Activated T-cell treated with anti-CD3 and anti-CD28 coated beads, Interleukin-2, amount 50 U/mL, for 72 hours (primary cell): Measurements from ENCODE around the gene RAI2. TPM values are rescaled to one million over a fixed set of nuclear protein-coding genes. Genes with fewer than 3 reads are reported as not detected.

Experiments
- ATAC-seq, 2 donors: fragments of 150-1000 bp; cut with Tn5 transposase; replicated peaks in 1 of 2; 2 replicates each; pipeline ENCODE4 v1.10.0; 2021; ENCODE audit warnings: moderate library complexity in 2 of 2, mild to moderate bottlenecking in 1 of 2
- DNase-seq, 2 donors: peaks; one replicate each; pipeline ENCODE4 v3.0.0; 2021 to 2022; ENCODE audit warnings: mixed read lengths in 1 of 2
- H3K27ac Mint-ChIP-seq: one replicate; pipeline ENCODE4 v1.8.0; 2022; ENCODE audit warnings: mild to moderate bottlenecking, moderate library complexity, mixed read lengths
- H3K27me3 Mint-ChIP-seq: one replicate; pipeline ENCODE4 v1.8.0; 2022; ENCODE audit warnings: low read depth, mixed read lengths
- H3K36me3 Mint-ChIP-seq, 2 donors: one replicate each; pipeline ENCODE4 v1.8.0; 2022; ENCODE audit warnings: mixed read lengths in 2 of 2, mild to moderate bottlenecking in 1 of 2; ENCODE audit not compliant: insufficient read depth in 2 of 2
- H3K4me1 Mint-ChIP-seq: one replicate; pipeline ENCODE4 v1.8.0; 2022; ENCODE audit warnings: low read depth, mixed read lengths
- H3K4me3 Mint-ChIP-seq, 2 donors: one replicate each; pipeline ENCODE4 v1.8.0; 2022; ENCODE audit warnings: mild to moderate bottlenecking in 2 of 2, mixed read lengths in 2 of 2, moderate library complexity in 2 of 2
- H3K9me3 Mint-ChIP-seq, 2 donors: one replicate each; pipeline ENCODE4 v1.8.0; 2022; ENCODE audit warnings: mixed read lengths in 2 of 2
- total RNA-seq, 2 donors: library from RNA; stranded (reverse); gene quantifications; one replicate each; pipeline ENCODE4 v1.2.3, GENCODE V29; 2022

Gene RAI2
- total RNA-seq, 2 donors from 2014 or later: 0.82 to 1.5 TPM

- H3K4me3 Mint-ChIP-seq: no peak overlapping the region
- H3K9me3 Mint-ChIP-seq: no peaks in the 10 kb centered on the region
- H3K4me1 Mint-ChIP-seq: peaks cover 7% of the 10 kb centered on the region
- DNase-seq: no peak
- peaks cover 20% of the 10 kb centered on the region for H3K27me3 Mint-ChIP-seq
- no peak for ATAC-seq
- no peak overlapping the region for H3K27ac Mint-ChIP-seq
- no peaks in the 10 kb centered on the region for H3K36me3 Mint-ChIP-seq
These were observed 12.4 kb downstream of the RAI2 start for GRCh38 chrX:17848545-17849265.

- Mint-ChIP-seq H3K27ac (no peak overlapping the region), H3K27me3 (peaks cover 31% of the 10 kb centered on the region), H3K4me1 (peaks cover 7% of the 10 kb centered on the region), H3K9me3 (no peaks in the 10 kb centered on the region), H3K4me3 (no peak overlapping the region), H3K36me3 (no peaks in the 10 kb centered on the region)
- DNase-seq (no peak), ATAC-seq (no peak)
These were observed 15.1 kb downstream of the RAI2 start for GRCh38 chrX:17846045-17846444.

GRCh38 chrX:17844236-17844635 is 16.9 kb downstream of the RAI2 start:
- Mint-ChIP-seq H3K27me3 (peaks cover 31% of the 10 kb centered on the region), H3K9me3 (no peaks in the 10 kb centered on the region), H3K36me3 (no peaks in the 10 kb centered on the region), H3K27ac (no peak overlapping the region), H3K4me1 (peaks cover 7% of the 10 kb centered on the region), H3K4me3 (no peak overlapping the region)
- DNase-seq: no peak
- no peak for ATAC-seq

- Mint-ChIP-seq H3K36me3 (no peaks in the 10 kb centered on the region), H3K4me1 (no peaks in the 10 kb centered on the region), H3K9me3 (no peaks in the 10 kb centered on the region), H3K27ac (no peak overlapping the region), H3K27me3 (peaks cover 37% of the 10 kb centered on the region), H3K4me3 (no peak overlapping the region)
- no peak for ATAC-seq
- no peak for DNase-seq
These were observed 18.2 kb downstream of the RAI2 start for GRCh38 chrX:17842769-17843525.

GRCh38 chrX:17839269-17839668 is 21.8 kb downstream of the RAI2 start:
- Mint-ChIP-seq H3K27me3 (peaks cover 29% of the 10 kb centered on the region), H3K36me3 (no peaks in the 10 kb centered on the region), H3K4me3 (no peak overlapping the region), H3K27ac (no peak overlapping the region), H3K4me1 (no peaks in the 10 kb centered on the region), H3K9me3 (no peaks in the 10 kb centered on the region)
- DNase-seq (no peak), ATAC-seq (no peak)

- no peak for ATAC-seq
- DNase-seq: no peak
- Mint-ChIP-seq H3K36me3 (no peaks in the 10 kb centered on the region), H3K4me3 (no peak overlapping the region), H3K9me3 (no peaks in the 10 kb centered on the region), H3K4me1 (no peaks in the 10 kb centered on the region), H3K27me3 (peaks cover 27% of the 10 kb centered on the region), H3K27ac (no peak overlapping the region)
These were observed 24.3 kb downstream of the RAI2 start for GRCh38 chrX:17836830-17837229.

- H3K36me3 Mint-ChIP-seq: no peaks in the 10 kb centered on the region
- H3K27ac Mint-ChIP-seq: no peak overlapping the region
- no peaks in the 10 kb centered on the region for H3K4me1 Mint-ChIP-seq
- H3K27me3 Mint-ChIP-seq: peaks cover 35% of the 10 kb centered on the region
- H3K9me3 Mint-ChIP-seq: no peaks in the 10 kb centered on the region
- ATAC-seq (no peak), DNase-seq (no peak)
- H3K4me3 Mint-ChIP-seq: no peak overlapping the region
These were observed 27.1 kb downstream of the RAI2 start for GRCh38 chrX:17833954-17834353.

DNA sequence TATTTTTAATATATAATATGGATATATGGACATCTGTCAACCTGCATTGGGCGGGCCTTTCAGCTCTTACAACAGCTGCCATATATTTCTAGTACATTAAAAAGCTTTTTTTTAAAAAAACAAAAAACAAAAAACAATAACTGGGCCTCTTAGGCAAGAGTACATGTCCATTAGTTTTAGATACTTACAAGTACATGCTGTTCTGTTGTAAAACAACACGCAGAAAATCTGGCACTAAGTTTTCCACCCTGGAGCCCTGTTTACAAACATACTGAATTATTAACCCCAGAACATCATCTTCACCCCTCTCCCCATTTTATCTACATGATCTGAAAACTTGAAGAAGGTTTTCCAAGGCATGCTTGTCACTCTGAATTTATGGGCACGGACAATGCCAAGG is 29.8 kb downstream of the RAI2 start:
- Mint-ChIP-seq H3K27ac (no peak overlapping the region), H3K9me3 (peaks cover 0 to 1% of the 10 kb centered on the region in 2 donors), H3K27me3 (peaks cover 40% of the 10 kb centered on the region), H3K4me3 (no peak overlapping the region), H3K4me1 (no peaks in the 10 kb centered on the region), H3K36me3 (peaks cover 0 to 2% of the 10 kb centered on the region in 2 donors)
- ATAC-seq (no peak), DNase-seq (no peak)

DNA sequence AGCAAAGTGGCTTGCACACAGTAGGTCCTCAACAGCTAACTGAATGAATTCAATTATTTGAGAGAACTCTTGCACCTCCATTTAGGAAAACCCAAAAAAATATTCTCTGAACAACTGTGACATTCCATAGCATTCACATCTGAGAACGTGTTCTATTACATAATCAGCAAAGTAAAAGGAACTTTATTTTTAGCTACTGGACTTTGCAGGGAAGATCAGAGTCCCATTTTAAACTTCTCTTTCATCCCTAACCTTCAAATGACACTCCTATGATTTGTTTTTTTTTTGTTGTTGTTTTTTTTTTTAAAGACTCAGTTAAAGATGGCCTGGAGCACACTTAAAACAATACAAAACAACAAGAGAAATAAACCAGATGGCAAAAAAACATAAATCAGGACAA is 30.9 kb downstream of the RAI2 start:
- Mint-ChIP-seq H3K4me3 (no peak overlapping the region), H3K27me3 (peaks cover 39% of the 10 kb centered on the region), H3K27ac (no peak overlapping the region), H3K4me1 (no peaks in the 10 kb centered on the region), H3K9me3 (peaks cover 0 to 1% of the 10 kb centered on the region in 2 donors), H3K36me3 (peaks cover 0 to 2% of the 10 kb centered on the region in 2 donors)
- ATAC-seq (no peak), DNase-seq (no peak)

- Mint-ChIP-seq H3K4me1 (no peaks in the 10 kb centered on the region), H3K36me3 (peaks cover 0 to 2% of the 10 kb centered on the region in 2 donors), H3K9me3 (peaks cover 0 to 1% of the 10 kb centered on the region in 2 donors), H3K27me3 (peaks cover 33% of the 10 kb centered on the region), H3K4me3 (no peak overlapping the region), H3K27ac (no peak overlapping the region)
- no peak for DNase-seq
- no peak for ATAC-seq
These were observed 31.5 kb downstream of the RAI2 start for GRCh38 chrX:17829566-17829965.

DNA sequence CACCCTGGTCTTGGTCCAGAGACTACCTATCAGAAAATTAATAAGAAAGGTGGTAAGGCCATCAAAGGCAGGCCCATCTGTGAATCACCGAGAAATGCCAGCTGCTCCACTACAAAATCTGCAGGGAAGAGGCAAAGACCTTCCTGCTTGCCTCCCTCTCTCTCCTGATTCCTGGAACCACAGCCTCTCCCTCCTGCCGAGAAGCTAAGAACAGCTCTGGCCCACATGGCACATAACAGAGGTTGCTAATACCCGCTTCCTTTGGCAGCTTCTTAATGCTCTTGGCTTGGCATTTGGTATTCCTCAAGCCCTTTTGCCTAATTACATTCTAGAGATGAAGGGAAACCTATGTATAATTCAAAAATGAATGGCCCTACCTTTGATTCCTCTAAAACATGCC is 32.9 kb downstream of the RAI2 start:
- Mint-ChIP-seq H3K9me3 (peaks cover 0 to 1% of the 10 kb centered on the region in 2 donors), H3K36me3 (peaks cover 0 to 2% of the 10 kb centered on the region in 2 donors), H3K4me1 (no peaks in the 10 kb centered on the region), H3K4me3 (no peak overlapping the region), H3K27ac (no peak overlapping the region), H3K27me3 (peaks cover 27% of the 10 kb centered on the region)
- ATAC-seq (no peak), DNase-seq (no peak)

DNA sequence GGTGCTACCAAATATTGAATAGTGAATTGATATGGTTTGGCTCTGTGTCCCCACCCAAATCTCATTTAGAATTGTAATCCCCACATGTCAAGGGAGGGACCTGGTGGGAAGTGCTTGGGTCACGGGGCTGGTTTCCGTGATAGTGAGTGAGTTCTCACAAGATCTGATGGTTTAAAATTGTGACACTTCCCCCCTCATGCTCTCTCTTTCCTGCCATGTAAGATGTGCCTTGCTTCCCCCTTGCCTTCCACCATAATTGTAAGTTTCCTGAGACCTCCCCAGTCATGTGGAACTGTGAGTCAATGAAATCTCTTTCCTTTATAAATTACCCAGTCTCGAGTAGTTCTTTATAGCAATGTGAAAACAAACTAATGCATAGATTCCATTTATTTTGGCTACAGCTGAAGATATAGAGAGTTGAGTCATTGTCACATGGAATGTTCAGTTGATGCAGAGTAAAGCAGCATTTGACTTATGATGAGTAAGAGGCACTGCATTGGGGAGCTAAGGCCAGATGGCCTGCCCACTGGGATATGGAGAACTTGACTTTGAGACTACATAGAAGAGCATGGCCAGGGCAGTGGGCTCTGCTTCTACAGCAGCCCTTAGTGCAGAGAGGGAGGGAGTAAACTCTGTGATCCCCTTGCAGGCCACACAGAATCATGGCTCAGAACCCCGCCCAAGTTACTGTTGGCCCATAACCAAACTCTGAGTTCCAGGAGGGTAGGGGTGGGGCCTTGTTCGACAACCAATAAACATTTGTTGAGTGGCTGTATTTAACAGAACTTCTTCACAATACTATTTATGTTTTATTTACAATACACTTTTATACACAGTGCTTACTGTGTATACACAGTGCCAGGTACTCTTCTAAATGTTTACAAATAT is 34.2 kb downstream of the RAI2 start:
- Mint-ChIP-seq H3K27ac (no peak overlapping the region), H3K36me3 (peaks cover 0 to 2% of the 10 kb centered on the region in 2 donors), H3K9me3 (peaks cover 0 to 1% of the 10 kb centered on the region in 2 donors), H3K27me3 (peaks cover 27% of the 10 kb centered on the region), H3K4me3 (no peak overlapping the region), H3K4me1 (no peaks in the 10 kb centered on the region)
- DNase-seq: no peak
- ATAC-seq: no peak

- ATAC-seq (no peak), DNase-seq (no peak)
- H3K4me1 Mint-ChIP-seq: no peaks in the 10 kb centered on the region
- no peak overlapping the region for H3K4me3 Mint-ChIP-seq
- H3K27me3 Mint-ChIP-seq: peaks cover 22% of the 10 kb centered on the region
- H3K27ac Mint-ChIP-seq: no peak overlapping the region
- peaks cover 0 to 2% of the 10 kb centered on the region in 2 donors for H3K36me3 Mint-ChIP-seq
- H3K9me3 Mint-ChIP-seq: peaks cover 0 to 1% of the 10 kb centered on the region in 2 donors
These were observed 36.1 kb downstream of the RAI2 start for GRCh38 chrX:17824980-17825379.
